A172 (cell line): ENCODE data around the gene GRK3. TPM values are rescaled to one million over a fixed set of nuclear protein-coding genes. Genes with fewer than 3 reads are reported as not detected.
"Not testable (repeated sequence)": the region's sequence is repeated elsewhere in the genome, so short reads cannot be mapped to it uniquely, and the experiment has no call there.

Experiments
- DNase-seq: peaks from one replicate; pipeline ENCODE4 v3.0.0-alpha.2; 2015; ENCODE audit warnings: low spot score
- total RNA-seq: library from RNA; depleted of rRNA; stranded (reverse); fragments of >200 nt; shearing (Covaris generic); gene quantifications from 2 replicates; pipeline ENCODE4 v1.2.3, GENCODE V29; 2014

GRK3 gene
- total RNA-seq, 1 experiment from 2014 or later, result 1.4 TPM

DNA sequence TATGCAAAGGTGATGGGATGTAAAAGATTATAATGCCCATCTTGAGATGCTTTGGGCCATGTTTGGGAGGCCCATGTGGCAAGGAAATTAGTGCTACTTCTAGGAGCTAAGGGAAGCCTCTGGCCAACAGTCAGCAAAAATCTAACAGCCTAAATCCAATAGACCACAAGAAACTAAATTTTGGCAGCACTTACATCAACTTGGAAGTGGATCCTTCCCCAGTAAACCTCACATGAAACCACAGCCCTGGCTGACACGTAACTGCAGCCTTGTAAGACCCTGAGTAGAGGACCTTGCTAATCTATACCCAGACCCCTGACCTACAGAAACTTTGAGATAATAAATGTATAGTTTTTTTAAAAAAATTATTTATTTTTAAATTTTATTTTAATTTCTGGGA is 13.1 kb upstream of the GRK3 start:
- no peak for DNase-seq

DNA sequence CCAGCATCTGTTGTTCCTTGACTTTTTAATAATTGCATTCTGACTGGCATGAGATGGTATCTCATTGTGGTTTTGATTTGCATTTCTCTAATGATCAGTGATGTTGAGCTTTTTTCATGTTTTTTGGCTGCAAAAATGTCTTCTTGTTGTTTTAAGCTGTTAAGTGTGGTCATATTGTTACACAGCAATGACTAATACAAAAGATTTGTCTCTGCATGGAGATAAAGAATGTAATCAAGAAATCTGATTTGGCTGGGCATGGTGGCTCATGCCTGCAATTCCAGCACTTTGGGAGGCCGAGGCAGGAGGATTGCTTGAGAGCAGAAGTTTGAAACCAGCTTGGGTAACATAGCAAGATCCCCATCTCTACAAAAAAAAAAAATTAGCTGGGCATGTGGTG is 12.1 kb upstream of the GRK3 start:
- DNase-seq, result peak; percentile 61

DNA sequence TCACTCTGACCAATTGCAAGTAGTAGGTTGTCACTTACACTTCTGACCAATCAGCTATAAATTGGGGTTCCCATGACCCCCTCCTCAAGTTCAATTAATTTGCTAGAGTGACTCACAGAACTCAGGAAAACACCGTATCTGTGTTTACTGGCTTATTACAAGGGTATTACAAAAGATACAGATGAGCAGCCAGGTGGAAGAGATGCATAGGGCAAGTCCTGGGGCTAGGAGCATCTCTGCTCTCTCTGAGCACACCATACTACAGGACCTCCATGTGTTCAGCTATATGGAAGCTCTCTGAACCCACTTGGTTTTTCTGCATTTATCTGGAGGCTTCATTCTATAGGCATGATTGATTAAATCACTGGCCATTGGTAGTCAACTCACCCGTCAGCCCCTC is 11.3 kb upstream of the GRK3 start:
- no peak for DNase-seq

DNA sequence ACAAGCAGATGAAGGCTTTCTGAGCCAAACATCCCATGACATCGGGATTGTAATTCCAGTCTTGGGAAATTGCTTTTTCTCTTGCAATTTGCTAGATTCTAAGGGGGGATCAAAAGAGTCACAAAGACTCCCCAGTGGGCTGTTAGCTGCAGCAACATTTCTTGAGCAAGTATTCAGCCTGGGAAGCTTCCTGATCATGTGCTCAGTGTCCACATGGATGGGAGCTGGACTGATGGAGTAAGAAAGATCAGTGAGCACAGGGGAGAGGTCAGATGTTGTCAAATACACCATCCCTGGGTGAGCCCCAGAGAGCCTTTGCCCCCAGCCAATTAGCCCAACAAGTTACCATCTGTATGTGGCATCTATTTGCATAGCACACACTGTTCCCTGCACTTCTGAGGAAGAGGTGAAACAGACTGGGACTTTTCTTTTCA is 10.2 kb upstream of the GRK3 start:
- no peak for DNase-seq

DNA sequence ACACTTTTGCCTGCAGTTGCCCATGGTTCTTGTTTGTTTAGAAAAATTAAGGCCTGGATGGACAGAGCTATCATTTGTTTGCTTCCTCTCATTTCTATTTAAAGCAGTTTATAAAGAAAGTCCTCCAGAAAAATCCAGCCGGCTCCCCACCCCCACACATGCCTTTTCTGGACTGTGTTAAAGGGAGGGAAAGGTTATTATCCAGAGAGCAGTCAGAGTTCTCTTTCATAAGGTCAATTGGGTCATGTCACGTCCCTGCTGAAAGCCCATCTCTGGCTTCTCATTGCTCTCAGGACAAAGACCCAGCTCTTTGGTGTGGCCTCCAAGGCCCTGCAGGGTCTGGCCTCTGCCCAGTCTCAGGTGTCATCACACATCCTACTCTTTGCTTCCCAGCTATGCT is 9.8 kb upstream of the GRK3 start:
- DNase-seq, result no peak

DNA sequence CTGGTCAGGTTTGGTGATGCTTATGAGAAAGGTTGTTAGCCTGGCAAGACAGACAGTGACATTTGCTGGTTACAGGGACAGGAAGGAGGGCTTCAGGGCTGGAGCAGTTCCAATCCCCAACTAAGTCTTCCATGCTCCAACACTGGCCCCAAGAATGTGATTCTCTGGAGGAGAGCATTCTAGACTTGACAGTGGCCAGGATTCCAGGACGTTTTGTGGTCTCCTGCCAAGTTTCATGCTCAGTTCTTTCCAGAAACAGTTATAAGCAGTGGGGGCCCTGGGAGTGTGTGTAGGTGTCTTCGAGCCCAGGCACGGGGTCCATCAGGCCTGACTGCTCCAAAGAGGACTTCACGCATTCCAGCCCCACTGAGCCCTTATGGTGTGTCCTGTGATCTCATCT is 8.9 kb upstream of the GRK3 start:
- no peak for DNase-seq

DNA sequence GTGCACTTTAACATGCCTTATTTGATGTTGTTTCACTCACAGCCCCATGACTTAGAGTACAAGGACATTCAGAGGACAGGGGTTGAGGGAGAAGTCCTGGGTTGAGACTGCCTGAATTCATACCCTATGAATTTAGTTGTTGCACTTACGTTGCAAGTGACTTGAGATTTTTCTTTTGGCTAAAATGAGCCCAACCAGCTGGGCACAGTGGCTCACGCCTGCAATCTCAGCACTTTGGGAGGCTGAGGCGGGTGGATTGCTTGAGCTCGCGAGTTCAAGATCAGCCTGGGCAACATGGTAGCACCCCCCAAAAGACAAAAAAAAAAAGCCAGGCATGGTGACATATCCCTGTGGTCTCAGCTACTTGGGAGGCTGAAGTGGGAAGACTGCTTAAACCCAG is 7.3 kb upstream of the GRK3 start:
- no peak for DNase-seq

DNA sequence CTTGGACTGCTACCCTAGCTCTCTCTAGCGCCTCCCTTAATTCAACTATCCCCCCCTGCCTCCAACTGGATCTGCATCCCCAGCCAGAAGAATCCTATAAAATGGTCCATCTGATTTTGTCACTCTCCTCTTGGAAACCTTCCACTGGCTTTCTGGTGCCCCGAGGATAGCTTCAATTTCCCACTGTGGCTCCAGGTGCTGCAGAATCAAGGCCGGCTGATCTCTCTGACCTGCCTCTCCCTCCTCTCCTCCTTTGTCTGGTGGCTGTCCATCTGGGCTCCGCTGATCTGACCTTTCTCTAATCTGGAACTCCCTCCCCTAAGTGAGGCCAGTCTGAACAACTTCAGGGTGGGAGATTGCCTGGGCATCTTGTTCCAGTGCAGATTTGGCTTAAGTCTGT is 6.1 kb upstream of the GRK3 start:
- DNase-seq, result no peak

DNA sequence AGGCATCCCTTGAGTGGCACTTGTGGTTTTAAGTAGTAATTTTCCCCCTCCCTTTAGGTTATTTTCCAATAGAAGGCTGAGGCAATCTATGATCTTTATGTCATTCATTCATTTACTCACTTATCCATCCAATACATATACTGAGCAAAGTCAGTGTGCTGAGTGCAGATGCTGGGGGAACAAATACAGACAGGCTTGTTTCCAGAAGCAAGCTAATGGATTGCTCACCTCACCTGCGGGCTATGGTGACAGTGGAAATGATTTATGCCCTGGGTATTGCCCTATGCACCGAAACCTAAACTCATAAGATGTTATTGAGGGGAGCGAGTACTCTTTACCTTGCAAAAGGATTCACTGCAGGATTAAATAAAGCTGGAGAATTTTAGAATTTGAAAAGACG is 4.6 kb upstream of the GRK3 start:
- DNase-seq, result not testable (repeated sequence)

DNA sequence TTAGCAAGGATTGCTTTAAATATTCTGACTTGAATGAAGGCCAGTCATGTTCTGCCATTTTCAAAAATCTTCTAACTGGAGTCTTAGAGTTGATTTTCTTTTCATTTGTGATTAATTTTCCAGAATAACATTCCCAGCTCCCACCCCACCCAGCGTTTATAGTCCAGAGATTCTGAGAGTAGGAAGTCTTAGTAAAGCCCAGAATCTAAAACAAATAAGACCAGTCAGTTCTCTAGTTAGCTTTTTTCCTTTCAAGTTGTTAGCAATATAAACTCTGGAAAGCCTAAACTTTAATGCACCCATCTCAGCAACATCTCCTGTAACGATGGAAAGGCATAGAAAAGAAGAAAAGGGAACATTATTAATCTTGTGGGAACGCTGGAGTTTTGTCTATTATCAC is 3.3 kb upstream of the GRK3 start:
- not testable (repeated sequence) for DNase-seq

DNA sequence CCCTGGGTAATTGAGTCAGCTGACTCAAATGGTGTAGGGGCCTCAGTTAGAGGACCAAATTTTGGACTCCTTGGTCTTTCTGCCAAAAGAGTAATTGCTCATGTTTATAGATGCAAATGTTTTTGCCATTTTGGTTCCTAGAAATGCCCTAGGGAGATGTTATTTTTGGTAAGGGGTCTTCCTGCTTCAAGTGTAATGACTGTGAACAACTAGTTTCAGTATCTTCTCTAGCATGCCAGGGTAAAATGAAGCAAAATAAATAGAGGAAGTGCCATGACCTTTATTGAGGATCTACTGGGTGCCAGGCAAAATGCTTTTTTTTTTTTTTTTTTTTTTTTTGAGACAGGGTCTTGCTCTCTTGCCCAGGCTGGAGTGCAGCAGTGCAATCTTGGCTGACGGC is 2.5 kb upstream of the GRK3 start:
- not testable (repeated sequence) for DNase-seq

DNA sequence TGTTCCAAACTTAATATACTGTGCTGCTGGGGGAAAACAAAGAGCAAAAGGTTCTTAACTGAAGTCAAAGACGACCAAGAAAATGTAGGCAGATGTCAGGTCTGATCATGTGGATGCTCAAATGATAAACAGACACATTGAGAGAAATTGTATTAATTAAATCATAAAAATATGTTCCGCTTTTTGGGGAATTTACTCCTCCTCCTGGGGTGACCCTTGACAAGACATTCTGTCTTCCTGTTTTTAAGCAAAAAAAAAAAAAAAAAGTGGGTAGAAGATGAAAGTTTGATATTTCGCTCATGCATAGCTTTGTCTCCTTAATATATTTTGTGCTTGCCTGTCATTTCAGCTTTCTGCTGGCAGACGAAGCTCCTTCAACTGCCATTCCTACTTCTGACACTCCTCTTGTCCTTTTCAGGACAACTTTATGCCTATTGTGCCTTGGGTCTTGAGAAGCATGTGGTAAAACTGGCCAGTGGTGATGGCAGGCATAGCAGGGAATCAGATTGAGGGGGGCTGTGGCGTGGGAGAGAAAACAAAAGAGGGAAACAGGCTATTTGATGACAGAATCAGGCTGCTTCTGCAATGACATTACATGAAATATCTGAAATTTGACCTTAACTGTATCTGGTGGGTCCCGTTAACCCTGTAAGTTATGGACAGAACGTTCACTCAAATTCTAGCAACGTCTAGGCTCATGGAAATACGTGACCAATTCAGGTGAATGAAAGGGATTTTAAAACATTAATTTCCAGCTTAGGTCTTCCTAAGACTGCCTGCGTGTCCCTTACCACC is 1.3 kb upstream of the GRK3 start:
- DNase-seq, result not testable (repeated sequence)

DNA sequence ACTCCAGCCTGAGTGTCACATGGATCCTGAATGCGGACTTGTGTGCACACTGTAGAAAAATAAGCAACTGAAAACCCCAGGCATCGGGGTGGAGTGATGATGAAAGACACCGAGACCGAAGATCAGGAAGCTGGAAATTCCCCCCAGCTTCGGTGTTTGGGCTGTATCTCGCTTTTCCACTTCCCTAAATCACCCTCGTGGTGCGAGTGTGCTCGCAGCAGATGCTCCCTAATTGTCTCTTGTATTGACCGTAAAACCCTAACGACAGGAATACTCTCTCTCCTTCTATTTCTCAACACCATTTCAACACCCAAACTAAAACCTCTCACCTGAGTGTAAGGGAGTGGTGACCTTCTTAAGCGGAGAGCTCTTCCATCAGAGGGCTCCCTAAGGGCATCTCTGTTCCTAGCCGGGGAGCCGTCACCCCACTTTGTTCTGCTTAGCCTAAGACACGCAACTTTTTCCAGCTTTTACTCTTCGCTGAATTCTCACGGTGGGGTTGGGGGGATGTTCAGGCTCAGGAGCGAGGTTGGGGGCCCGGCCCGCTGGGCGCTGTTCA is 635 bp upstream of the GRK3 start:
- DNase-seq, result no peak

DNA sequence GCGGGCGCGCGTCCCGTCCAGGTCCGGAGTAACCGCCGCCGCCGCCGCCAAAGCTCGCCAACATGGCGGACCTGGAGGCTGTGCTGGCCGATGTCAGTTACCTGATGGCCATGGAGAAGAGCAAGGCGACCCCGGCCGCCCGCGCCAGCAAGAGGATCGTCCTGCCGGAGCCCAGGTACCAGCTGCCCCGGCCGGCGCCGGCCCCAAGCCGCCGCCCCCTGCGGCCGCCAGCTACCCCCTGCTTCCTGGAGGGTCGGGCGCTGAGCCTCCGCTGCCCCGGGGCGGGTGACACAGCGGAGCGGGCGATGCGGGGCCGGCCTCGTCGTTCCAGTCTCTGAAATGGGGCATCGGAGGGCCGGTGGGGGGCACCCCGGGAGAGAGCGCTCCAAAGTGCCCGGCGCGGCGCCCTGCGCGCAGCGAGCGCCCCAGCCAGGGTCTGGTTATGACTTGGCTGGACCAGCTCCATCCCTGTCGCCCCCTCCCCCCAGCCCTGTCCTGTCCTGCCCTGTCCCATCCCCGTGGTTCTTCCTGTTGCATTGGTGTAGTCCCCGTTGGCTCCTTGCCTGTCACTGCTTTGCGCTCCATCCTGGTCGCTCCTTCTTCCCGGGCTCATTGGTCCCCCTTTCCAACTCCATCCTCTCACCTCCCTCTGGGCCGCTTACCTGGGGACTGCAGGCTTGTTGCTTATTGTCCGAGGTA is 653 bp downstream of the GRK3 start:
- DNase-seq, result no peak

DNA sequence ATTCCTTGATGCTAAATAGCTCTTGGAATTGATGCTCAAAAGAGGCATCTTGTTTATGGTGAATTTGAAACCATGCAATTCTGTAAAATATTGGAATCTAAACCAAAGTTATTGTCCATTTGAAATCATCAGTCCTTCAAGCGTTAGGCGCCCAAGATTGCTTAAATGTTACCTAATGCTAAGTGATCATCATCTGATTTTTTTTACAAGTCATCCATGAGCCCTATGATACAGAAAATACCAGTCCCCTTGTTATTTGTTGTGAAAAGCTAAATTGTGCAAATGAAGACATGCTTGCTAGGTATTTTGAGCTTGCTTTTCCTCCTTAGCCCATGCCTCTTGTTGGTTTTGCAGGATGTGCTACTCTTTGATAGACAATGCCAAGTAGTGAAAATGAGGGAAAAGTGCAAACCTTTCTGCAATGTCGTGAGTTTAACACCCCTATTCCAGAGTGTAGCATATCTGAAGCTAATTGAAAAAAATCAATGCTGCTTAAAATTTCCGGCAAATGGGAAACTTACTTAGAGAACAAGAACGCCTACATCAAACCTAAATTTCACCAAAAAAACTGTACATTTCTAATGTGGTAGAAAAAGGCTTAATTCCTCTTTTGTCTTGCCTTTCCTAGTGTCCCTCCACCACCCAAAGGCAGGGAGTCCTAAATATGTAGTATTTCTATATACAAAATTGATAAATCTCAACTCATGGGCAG is 1.9 kb downstream of the GRK3 start:
- DNase-seq, result no peak

DNA sequence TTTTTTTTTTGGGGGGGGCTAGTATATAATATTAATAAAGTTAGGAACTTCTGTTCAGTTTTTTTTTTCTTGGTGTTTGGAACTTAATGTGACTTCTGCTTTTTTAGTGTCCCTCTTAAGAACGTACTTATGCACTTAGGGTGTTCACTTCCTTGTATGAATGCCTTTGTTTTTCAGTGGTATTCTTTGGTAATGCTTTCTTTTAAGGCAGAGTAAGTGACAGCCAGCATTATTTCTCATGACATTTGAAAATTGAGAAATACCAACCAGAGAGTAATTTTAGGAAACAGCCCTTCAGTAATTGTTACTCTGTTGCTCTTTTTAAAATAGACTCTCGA is 2.4 kb downstream of the GRK3 start:
- no peak for DNase-seq

DNA sequence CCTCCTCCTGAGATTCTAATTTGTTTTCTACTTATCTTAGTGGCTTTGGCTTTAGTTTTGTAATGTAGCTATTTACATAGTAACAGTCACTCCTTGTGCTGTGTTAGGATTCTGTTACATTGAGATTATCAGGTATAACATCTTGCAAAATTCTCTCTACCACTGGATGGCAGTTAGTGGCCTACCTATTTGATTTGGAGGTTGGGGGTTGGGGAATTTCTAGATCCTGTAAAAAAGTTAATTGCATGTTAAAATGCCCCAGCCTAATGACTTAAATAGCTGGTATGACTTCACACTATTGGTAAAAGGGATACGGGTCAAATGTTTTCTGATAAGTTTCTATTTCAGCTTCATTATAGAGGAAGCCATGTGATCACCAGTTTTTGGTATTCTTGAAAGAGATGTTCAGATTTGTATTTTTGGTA is 2.8 kb downstream of the GRK3 start:
- DNase-seq, result no peak

DNA sequence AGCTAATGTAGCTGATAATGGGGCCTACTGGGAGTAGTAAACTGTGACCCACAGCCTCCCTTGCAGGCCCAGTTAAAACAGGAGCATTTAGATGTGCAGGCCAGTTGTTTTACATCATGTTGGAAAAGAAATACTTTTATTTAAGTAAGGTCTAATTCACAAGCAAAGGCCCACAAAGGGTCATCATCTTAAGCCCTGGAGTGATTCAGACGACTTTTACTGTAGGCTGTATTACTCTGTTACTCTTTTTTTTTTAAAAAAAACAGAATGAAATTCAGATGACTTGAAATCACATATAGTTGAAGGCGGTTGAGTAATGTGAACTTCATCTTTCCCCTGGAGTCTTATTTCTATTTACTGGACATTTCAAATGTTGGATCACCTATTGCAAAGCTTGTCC is 3.6 kb downstream of the GRK3 start:
- DNase-seq, result not testable (repeated sequence)

DNA sequence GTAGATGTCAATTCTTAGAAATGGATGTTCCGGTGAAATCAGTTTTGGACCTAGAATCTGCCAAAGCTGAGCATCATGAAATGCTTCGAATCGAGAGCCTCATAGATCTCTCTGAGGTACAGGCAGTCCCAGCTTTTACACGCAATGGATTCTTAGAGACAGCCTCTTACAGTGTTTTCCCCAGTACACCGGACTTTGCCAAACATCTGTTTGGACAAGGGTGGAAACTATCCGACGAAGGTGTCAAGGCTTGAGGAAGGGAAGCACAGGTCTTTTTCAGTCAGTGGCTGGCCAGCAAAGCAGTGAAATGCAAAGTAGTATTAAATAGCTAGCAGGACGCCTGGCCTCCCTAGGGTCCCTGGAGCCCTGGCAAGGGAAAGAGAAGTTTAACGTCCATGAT is 4.9 kb downstream of the GRK3 start:
- no peak for DNase-seq

DNA sequence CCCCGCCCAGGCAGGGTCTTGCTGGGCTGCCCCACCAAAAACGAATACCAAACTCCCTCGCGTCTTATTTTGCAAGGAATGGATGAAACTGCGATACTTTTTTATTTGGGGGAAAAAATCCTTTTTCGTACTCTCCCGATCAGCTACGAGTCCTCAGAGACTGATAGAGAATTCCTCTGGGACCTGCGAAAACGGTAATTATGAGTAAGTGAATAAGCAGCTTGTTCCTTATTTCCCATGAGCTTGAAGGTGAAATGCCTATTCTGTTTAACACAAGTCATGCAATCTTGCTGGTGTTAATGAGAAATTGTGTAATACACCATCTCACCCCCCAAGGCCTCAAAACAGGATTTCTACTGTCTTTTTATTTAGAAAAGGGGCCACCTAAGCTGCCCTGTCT is 5.5 kb downstream of the GRK3 start:
- DNase-seq, result no peak

DNA sequence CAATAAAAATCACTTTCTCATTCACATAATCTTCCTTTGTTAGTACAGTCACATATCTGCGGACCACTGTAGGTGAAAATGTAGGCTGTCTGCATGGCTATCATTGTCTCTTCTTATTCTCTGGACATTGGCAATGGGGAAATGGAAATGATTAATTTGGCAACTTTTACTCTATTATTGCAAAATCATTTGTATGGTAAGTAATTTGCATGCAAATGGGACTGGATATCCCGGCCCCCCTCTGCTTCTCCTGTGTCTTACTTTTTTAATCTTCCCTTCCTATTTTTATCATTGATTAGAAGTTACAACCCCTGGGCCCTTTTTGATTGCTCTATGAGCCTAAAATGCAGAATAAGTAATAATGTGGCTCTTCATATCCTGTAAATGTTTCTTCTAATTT is 6.0 kb downstream of the GRK3 start:
- DNase-seq, result no peak

DNA sequence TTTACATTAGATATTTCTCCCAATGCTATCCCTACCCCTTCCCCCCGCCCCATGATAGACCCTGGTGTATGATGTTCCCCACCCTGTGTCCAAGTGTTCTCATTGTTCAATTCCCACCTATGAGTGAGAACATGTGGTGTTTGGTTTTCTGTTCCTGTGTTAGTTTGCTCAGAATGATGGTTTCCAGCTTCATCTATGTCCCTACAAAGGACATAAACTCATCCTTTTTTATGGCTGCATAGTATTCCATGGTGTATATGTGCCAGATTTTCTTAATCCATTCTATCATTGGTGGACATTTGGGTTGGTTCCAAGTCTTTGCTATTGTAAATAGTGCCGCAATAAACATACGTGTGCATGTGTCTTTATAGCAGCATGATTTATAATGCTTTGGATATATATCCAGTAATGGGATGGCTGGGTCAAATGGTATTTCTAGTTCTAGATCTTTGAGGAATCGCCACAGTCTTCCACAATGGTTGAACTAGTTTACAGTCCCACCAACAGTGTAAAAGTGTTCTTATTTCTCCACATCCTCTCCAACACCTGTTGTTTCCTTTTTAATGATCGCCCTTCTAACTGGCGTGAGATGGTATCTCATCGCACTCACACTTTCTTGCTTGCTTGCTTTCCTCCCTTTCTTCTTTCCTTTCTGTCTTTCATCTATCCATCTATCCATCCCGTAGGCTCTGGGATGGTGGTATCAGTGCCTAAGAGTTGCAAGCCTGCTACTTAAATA is 7.7 kb downstream of the GRK3 start:
- not testable (repeated sequence) for DNase-seq
